ENCODE measurements around the gene RBP5.

DNA sequence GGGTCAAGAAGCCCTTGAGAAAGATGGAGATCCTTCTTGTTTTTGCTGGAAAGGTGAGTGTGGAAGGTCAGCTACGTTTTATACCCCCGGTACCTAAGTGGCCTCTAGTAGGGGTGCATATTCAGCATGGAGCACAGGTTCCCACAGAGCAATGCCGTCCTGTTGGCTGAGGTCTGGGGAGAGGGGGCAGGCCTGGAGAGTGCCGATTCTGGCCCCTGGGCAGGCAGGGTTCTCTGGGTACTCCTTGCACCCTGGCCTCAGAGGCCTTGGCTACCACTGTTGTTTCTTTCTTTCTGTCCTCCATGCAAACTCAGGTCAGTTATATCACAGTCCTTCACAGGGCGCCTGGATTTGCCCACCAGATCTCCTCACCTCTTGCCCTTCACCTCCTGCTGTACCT lies 8.5 kb downstream of the RBP5 start:
- TF ChIP-seq TAF1 (IDR thresholded peaks at IDR 0.05; ENCODE audit: low read depth, low read length) (no peak), POLR2A (IDR thresholded peaks at IDR 0.05; ENCODE audit: low read depth, low read length) (no peak), POLR2AphosphoS5 (IDR thresholded peaks at IDR 0.05; ENCODE audit: low read depth, low read length) (no peak), PAX5 (IDR thresholded peaks at IDR 0.05; ENCODE audit: insufficient read depth, low read length, severe bottlenecking) (no peak), SPI1 (IDR thresholded peaks at IDR 0.05; ENCODE audit: low read depth, low read length) (no peak), POU2F2 (IDR thresholded peaks at IDR 0.05; ENCODE audit: low read depth, low read length) (no peak)
